Measurements from ENCODE around the gene PRRC2B. TPM values are rescaled to one million over a fixed set of nuclear protein-coding genes. Genes with fewer than 3 reads are reported as not detected.

PRRC2B gene
- total and polyA plus RNA-seq, 2 of the 13 experiments (the other 11 are each of a cell fraction or from before 2014, with no cell fraction given), result 20.8 to 37.4 TPM

DNA sequence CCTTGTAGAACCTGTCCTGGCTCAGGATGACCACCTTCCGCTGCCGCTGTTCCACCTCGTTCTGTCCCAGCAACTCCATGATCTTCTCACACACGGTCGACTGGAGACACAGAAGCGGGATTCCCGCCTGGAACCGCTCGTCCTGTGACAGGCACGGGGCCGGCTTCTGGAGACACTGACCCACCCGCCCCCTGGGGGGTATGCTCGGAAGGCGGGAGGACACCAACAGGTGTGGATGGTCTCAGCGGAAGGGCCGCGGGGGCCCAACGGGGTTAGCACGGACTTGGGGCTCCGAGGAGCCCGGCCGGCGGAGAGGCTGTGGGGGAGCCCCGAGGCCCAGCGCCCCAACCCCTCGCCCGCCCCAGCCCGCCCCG lies 136.6 kb downstream of the PRRC2B start:
- CTCF ChIA-PET (ENCODE audit: low intra/inter-chr PET ratio, low total read pairs), result no interaction called here
- TF ChIP-seq ZNF232 (CRISPR knock-in tag; IDR thresholded peaks at IDR 0.05; ENCODE audit: borderline replicate concordance), result 0 out of 2 replicates have a peak, but pooled peaks have one; percentile 1
- 0 out of 2 replicates have a peak, but pooled peaks have one; percentile 26 for TF ChIP-seq ZZZ3 (CRISPR knock-in tag; IDR thresholded peaks at IDR 0.05; ENCODE audit: borderline replicate concordance)
- TF ChIP-seq HMGXB4 (CRISPR knock-in tag; IDR thresholded peaks at IDR 0.05; ENCODE audit: borderline replicate concordance in 1 of 2, low read depth in 1 of 2), result 0 out of 4 replicates have a peak, but pooled peaks have one; percentile 17 to 40
- TF ChIP-seq MXD1 (CRISPR knock-in tag; IDR thresholded peaks at IDR 0.05), result 0 out of 2 replicates have a peak, but pooled peaks have one; percentile 59
- no peak for TF ChIP-seq CBX1 (IDR thresholded peaks at IDR 0.05; ENCODE audit: low read depth)
- TF ChIP-seq YEATS4 (CRISPR knock-in tag; IDR thresholded peaks at IDR 0.05; ENCODE audit: borderline replicate concordance), result 0 out of 2 replicates have a peak, but pooled peaks have one; percentile 17
- TF ChIP-seq SOX6 (IDR thresholded peaks at IDR 0.05), result no peak
- 0 out of 2 replicates have a peak, but pooled peaks have one; percentile 13 for TF ChIP-seq SOX6 (CRISPR knock-in tag; IDR thresholded peaks at IDR 0.05)
- TF ChIP-seq THAP8 (CRISPR knock-in tag; IDR thresholded peaks at IDR 0.05; ENCODE audit: borderline replicate concordance), result 0 out of 2 replicates have a peak, but pooled peaks have one; percentile 53
- TF ChIP-seq ZNF776 (CRISPR knock-in tag; IDR thresholded peaks at IDR 0.05), result 0 out of 2 replicates have a peak, but pooled peaks have one; percentile 18
- TF ChIP-seq AGO2 (optimal IDR thresholded peaks at IDR 0.05; ENCODE audit: low read depth, low read length), result no peak
- TF ChIP-seq ZFP1 (CRISPR knock-in tag; IDR thresholded peaks at IDR 0.05), result no peak
- TF ChIP-seq, protein P1, sequence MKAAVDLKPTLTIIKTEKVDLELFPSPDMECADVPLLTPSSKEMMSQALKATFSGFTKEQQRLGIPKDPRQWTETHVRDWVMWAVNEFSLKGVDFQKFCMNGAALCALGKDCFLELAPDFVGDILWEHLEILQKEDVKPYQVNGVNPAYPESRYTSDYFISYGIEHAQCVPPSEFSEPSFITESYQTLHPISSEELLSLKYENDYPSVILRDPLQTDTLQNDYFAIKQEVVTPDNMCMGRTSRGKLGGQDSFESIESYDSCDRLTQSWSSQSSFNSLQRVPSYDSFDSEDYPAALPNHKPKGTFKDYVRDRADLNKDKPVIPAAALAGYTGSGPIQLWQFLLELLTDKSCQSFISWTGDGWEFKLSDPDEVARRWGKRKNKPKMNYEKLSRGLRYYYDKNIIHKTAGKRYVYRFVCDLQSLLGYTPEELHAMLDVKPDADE (CRISPR knock-in tag; IDR thresholded peaks at IDR 0.05), result 0 out of 2 replicates have a peak, but pooled peaks have one; percentile 26
- TF ChIP-seq RXRA (CRISPR knock-in tag; IDR thresholded peaks at IDR 0.05), result peak; percentile 11; the same call in 1 of the 2 replicates
- TF ChIP-seq KLF15 (CRISPR knock-in tag; IDR thresholded peaks at IDR 0.05; ENCODE audit: borderline replicate concordance), result 0 out of 2 replicates have a peak, but pooled peaks have one; percentile 55
- TF ChIP-seq PPARG (CRISPR knock-in tag; conservative IDR thresholded peaks at IDR 0.05), result no peak
- TF ChIP-seq, protein P2, sequence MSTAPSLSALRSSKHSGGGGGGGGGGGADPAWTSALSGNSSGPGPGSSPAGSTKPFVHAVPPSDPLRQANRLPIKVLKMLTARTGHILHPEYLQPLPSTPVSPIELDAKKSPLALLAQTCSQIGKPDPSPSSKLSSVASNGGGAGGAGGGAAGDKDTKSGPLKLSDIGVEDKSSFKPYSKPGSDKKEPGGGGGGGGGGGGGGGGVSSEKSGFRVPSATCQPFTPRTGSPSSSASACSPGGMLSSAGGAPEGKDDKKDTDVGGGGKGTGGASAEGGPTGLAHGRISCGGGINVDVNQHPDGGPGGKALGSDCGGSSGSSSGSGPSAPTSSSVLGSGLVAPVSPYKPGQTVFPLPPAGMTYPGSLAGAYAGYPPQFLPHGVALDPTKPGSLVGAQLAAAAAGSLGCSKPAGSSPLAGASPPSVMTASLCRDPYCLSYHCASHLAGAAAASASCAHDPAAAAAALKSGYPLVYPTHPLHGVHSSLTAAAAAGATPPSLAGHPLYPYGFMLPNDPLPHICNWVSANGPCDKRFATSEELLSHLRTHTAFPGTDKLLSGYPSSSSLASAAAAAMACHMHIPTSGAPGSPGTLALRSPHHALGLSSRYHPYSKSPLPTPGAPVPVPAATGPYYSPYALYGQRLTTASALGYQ (CRISPR knock-in tag; IDR thresholded peaks at IDR 0.05), result 0 out of 2 replicates have a peak, but pooled peaks have one; percentile 11
- TF ChIP-seq DR1 (CRISPR knock-in tag; IDR thresholded peaks at IDR 0.05), result 0 out of 2 replicates have a peak, but pooled peaks have one; percentile 19

More for the DNA sequence above, 136.6 kb downstream of the PRRC2B start:
- H3K36me3 ChIP-seq (replicated peaks in 1 of 2; ENCODE audit: control insufficient read depth in 1 of 2, insufficient read depth in 2 of 2, low read length in 2 of 2), result peaks cover 6 to 26% of the 10 kb centered on the region in 2 experiments; a peak in 4 of 5 replicates
- in situ Hi-C loops (cut with HindIII; ENCODE audit: extremely low pct_ligation_motif_present, low pct_unique_long_range_greater_than_20kb) (no loop called here), intact Hi-C loops (cut with micrococcal nuclease; ENCODE audit: unreplicated experiment) (no loop called here)
- H3K27ac ChIP-seq (ENCODE audit: extremely low read length, insufficient read depth, low read length), result peak overlapping the region; percentile 42
- peak overlapping the region; percentile 52 to 87 (median 78) for H3K4me3 ChIP-seq (replicated peaks in 1 of 3; ENCODE audit: insufficient read depth in 1 of 3, low read depth in 2 of 3, low read length in 3 of 3)
- FAIRE-seq, result peak; percentile 26
- no TSS peak for BruUV-seq (replicated peaks)
- H3K9me3 ChIP-seq (ENCODE audit: low read length), result no peaks in the 10 kb centered on the region
- H3K9ac ChIP-seq (ENCODE audit: insufficient read depth, low read depth, low read length), result peak overlapping the region; percentile 76
- POLR2A ChIA-PET, result no interaction called here
- H4K20me1 ChIP-seq (ENCODE audit: insufficient read depth, low read length), result no peaks in the 10 kb centered on the region
- H3K4me2 ChIP-seq (ENCODE audit: low read depth, low read length), result peak overlapping the region; percentile 98
- peaks cover 1 to 17% of the 10 kb centered on the region in 2 experiments; a peak in 3 of 5 replicates for H3K27me3 ChIP-seq (ENCODE audit: control insufficient read depth in 1 of 2, insufficient read depth in 2 of 2, low read length in 2 of 2)
- peaks cover 6% of the 10 kb centered on the region for H3K79me2 ChIP-seq (ENCODE audit: insufficient read depth, low read length)
- peak; percentile 24 for DNase-seq (ENCODE audit: low spot score)
- peak; percentile 64 for ATAC-seq
- peaks cover 23% of the 10 kb centered on the region for H3K4me1 ChIP-seq (ENCODE audit: insufficient read depth, low read length)
- no peak overlapping the region for H2AFZ ChIP-seq (ENCODE audit: low read length)
- WGBS (ENCODE audit: low lambda C conversion rate), result 3% methylated on average over 5 of the region's 29 CpGs
